ENCODE results near the gene CPED1. TPM values are rescaled to one million over a fixed set of nuclear protein-coding genes. Genes with fewer than 3 reads are reported as not detected.

The CPED1 gene
- total RNA-seq, 1 experiment from 2014 or later = 3.7 TPM

GRCh38 chr7:121139427-121139826 lies 150.9 kb downstream of the CPED1 start:
- Histone ChIP-seq H3K36me3 (no peaks in the 10 kb centered on the region; the same call in 1 of the 2 replicates), H3K27me3 (no peaks in the 10 kb centered on the region)
- no peak for DNase-seq

GRCh38 chr7:121140790-121141189 lies 152.3 kb downstream of the CPED1 start:
- Histone ChIP-seq H3K36me3 (no peaks in the 10 kb centered on the region; the same call in 1 of the 2 replicates), H3K4me3 (no peak overlapping the region), H3K27me3 (no peaks in the 10 kb centered on the region), H3K9me3 (no peaks in the 10 kb centered on the region)
- no peak for DNase-seq

More at GRCh38 chr7:121139427-121139826, 150.9 kb downstream of the CPED1 start:
- Histone ChIP-seq H3K9me3 (no peaks in the 10 kb centered on the region), H3K4me3 (no peak overlapping the region)

- Histone ChIP-seq H3K9me3 (no peaks in the 10 kb centered on the region), H3K36me3 (no peaks in the 10 kb centered on the region), H3K27me3 (no peaks in the 10 kb centered on the region), H3K4me3 (no peak overlapping the region)
- no peak for DNase-seq
Observed at GRCh38 chr7:121151774-121152221, 163.3 kb downstream of the CPED1 start.

GRCh38 chr7:121153411-121153810 lies 164.9 kb downstream of the CPED1 start:
- H3K27me3 ChIP-seq = no peaks in the 10 kb centered on the region
- no peaks in the 10 kb centered on the region for H3K9me3 ChIP-seq
- DNase-seq = no peak
- no peak overlapping the region for H3K4me3 ChIP-seq
- H3K36me3 ChIP-seq = no peaks in the 10 kb centered on the region

- no peaks in the 10 kb centered on the region for H3K27me3 ChIP-seq
- no peaks in the 10 kb centered on the region for H3K9me3 ChIP-seq
- H3K36me3 ChIP-seq = no peaks in the 10 kb centered on the region
- no peak for DNase-seq
- H3K4me3 ChIP-seq = no peak overlapping the region
Observed at GRCh38 chr7:121153995-121154394, 165.5 kb downstream of the CPED1 start.

- Histone ChIP-seq H3K9me3 (no peaks in the 10 kb centered on the region), H3K27me3 (no peaks in the 10 kb centered on the region), H3K36me3 (no peaks in the 10 kb centered on the region), H3K4me3 (no peak overlapping the region)
- DNase-seq = no peak
Observed at GRCh38 chr7:121156825-121157224, 168.3 kb downstream of the CPED1 start.

GRCh38 chr7:121157341-121157751 lies 168.8 kb downstream of the CPED1 start:
- no peaks in the 10 kb centered on the region for H3K36me3 ChIP-seq
- H3K4me3 ChIP-seq = no peak overlapping the region
- DNase-seq = no peak
- H3K27me3 ChIP-seq = no peaks in the 10 kb centered on the region
- no peaks in the 10 kb centered on the region for H3K9me3 ChIP-seq

- Histone ChIP-seq H3K9me3 (no peaks in the 10 kb centered on the region), H3K4me3 (no peak overlapping the region), H3K36me3 (no peaks in the 10 kb centered on the region), H3K27me3 (no peaks in the 10 kb centered on the region)
- no peak for DNase-seq
Observed at GRCh38 chr7:121157885-121158590, 169.5 kb downstream of the CPED1 start.

GRCh38 chr7:121158665-121159064 lies 170.2 kb downstream of the CPED1 start:
- Histone ChIP-seq H3K9me3 (no peaks in the 10 kb centered on the region), H3K27me3 (no peaks in the 10 kb centered on the region), H3K4me3 (no peak overlapping the region), H3K36me3 (no peaks in the 10 kb centered on the region)
- DNase-seq = no peak

GRCh38 chr7:121159553-121159952 lies 171.0 kb downstream of the CPED1 start:
- Histone ChIP-seq H3K27me3 (no peaks in the 10 kb centered on the region), H3K4me3 (no peak overlapping the region), H3K9me3 (no peaks in the 10 kb centered on the region), H3K36me3 (no peaks in the 10 kb centered on the region)
- no peak for DNase-seq

GRCh38 chr7:121160150-121161008 lies 171.9 kb downstream of the CPED1 start:
- Histone ChIP-seq H3K36me3 (no peaks in the 10 kb centered on the region), H3K4me3 (no peak overlapping the region), H3K9me3 (no peaks in the 10 kb centered on the region), H3K27me3 (no peaks in the 10 kb centered on the region)
- no peak for DNase-seq

- no peaks in the 10 kb centered on the region for H3K9me3 ChIP-seq
- no peak overlapping the region for H3K4me3 ChIP-seq
- no peaks in the 10 kb centered on the region for H3K36me3 ChIP-seq
- H3K27me3 ChIP-seq = no peaks in the 10 kb centered on the region
- DNase-seq = no peak
Observed at GRCh38 chr7:121163699-121164098, 175.2 kb downstream of the CPED1 start.

GRCh38 chr7:121164247-121164646 lies 175.7 kb downstream of the CPED1 start:
- H3K27me3 ChIP-seq = no peaks in the 10 kb centered on the region
- DNase-seq = no peak
- H3K36me3 ChIP-seq = no peaks in the 10 kb centered on the region
- H3K4me3 ChIP-seq = no peak overlapping the region
- H3K9me3 ChIP-seq = no peaks in the 10 kb centered on the region

GRCh38 chr7:121166916-121167315 lies 178.4 kb downstream of the CPED1 start:
- no peak for DNase-seq
- no peaks in the 10 kb centered on the region for H3K27me3 ChIP-seq
- no peak overlapping the region for H3K4me3 ChIP-seq
- H3K9me3 ChIP-seq = no peaks in the 10 kb centered on the region
- no peaks in the 10 kb centered on the region for H3K36me3 ChIP-seq

GRCh38 chr7:121167971-121168370 lies 179.5 kb downstream of the CPED1 start:
- H3K36me3 ChIP-seq = no peaks in the 10 kb centered on the region

GRCh38 chr7:121169469-121169868 lies 181.0 kb downstream of the CPED1 start:
- no peaks in the 10 kb centered on the region for H3K9me3 ChIP-seq
- no peak overlapping the region for H3K4me3 ChIP-seq
- H3K27me3 ChIP-seq = no peaks in the 10 kb centered on the region
- no peak for DNase-seq
- no peaks in the 10 kb centered on the region for H3K36me3 ChIP-seq

More at GRCh38 chr7:121167971-121168370, 179.5 kb downstream of the CPED1 start:
- DNase-seq = no peak
- Histone ChIP-seq H3K4me3 (no peak overlapping the region), H3K27me3 (no peaks in the 10 kb centered on the region), H3K9me3 (no peaks in the 10 kb centered on the region)

GRCh38 chr7:121172484-121172883 lies 184.0 kb downstream of the CPED1 start:
- Histone ChIP-seq H3K27me3 (no peaks in the 10 kb centered on the region), H3K4me3 (no peak overlapping the region), H3K36me3 (no peaks in the 10 kb centered on the region), H3K9me3 (no peaks in the 10 kb centered on the region)
- DNase-seq = no peak
